ENCODE measurements around the gene NEURL4.
A peak's percentile ranks its signal among the peaks of the same experiment; 100 is the strongest.
"Not testable (repeated sequence)": the region's sequence is repeated elsewhere in the genome, so short reads cannot be mapped to it uniquely, and the experiment has no call there.

NEURL4 gene

GRCh38 chr17:7346761-7347614 lies 17.9 kb upstream of the NEURL4 start:
- DNase-seq: no peak

GRCh38 chr17:7343250-7343649 lies 14.1 kb upstream of the NEURL4 start:
- no peak for DNase-seq

GRCh38 chr17:7341842-7342241 lies 12.7 kb upstream of the NEURL4 start:
- no peak for DNase-seq

GRCh38 chr17:7340179-7340578 lies 11.0 kb upstream of the NEURL4 start:
- DNase-seq: no peak

- DNase-seq: not testable (repeated sequence)
Measured at GRCh38 chr17:7337600-7337999, 8.5 kb upstream of the NEURL4 start.

- no peak for DNase-seq
Measured at GRCh38 chr17:7336240-7337175, 7.4 kb upstream of the NEURL4 start, which contains the start of gene ACAP1. Gene ACAP1, plus strand, starts transcription at chr17:7336529. Its CDS starts 206 bp downstream, at chr17:7336735.

- DNase-seq: not testable (repeated sequence)
Measured at GRCh38 chr17:7335765-7336164, 6.6 kb upstream of the NEURL4 start.

GRCh38 chr17:7334938-7335538 lies 5.9 kb upstream of the NEURL4 start:
- no peak for DNase-seq

GRCh38 chr17:7332600-7333069 lies 3.5 kb upstream of the NEURL4 start:
- not testable (repeated sequence) for DNase-seq

- DNase-seq: no peak
Measured at GRCh38 chr17:7332111-7332510, 3.0 kb upstream of the NEURL4 start.

- no peak for DNase-seq
Measured at GRCh38 chr17:7330638-7331015, 1.5 kb upstream of the NEURL4 start.

GRCh38 chr17:7329997-7330637 lies 982 bp upstream of the NEURL4 start:
- peak; percentile 80 for DNase-seq

GRCh38 chr17:7329374-7329996 lies 350 bp upstream of the NEURL4 start:
- DNase-seq: peak; percentile 100

GRCh38 chr17:7328009-7328408 lies 1.1 kb downstream of the NEURL4 start:
- no peak for DNase-seq

- DNase-seq: no peak
Measured at GRCh38 chr17:7327501-7327900, 1.6 kb downstream of the NEURL4 start.

GRCh38 chr17:7327056-7327455 lies 2.1 kb downstream of the NEURL4 start:
- no peak for DNase-seq

- DNase-seq: no peak
Measured at GRCh38 chr17:7326186-7326585, 2.9 kb downstream of the NEURL4 start.

- no peak for DNase-seq
Measured at GRCh38 chr17:7325031-7325528, 4.1 kb downstream of the NEURL4 start.

GRCh38 chr17:7324438-7324779 lies 4.7 kb downstream of the NEURL4 start:
- DNase-seq: no peak

GRCh38 chr17:7323731-7324437 lies 5.3 kb downstream of the NEURL4 start:
- DNase-seq: peak; percentile 28

GRCh38 chr17:7322520-7323194 lies 6.5 kb downstream of the NEURL4 start:
- no peak for DNase-seq
